ENCODE results near the gene IL1F10. TPM values are rescaled to one million over a fixed set of nuclear protein-coding genes. Genes with fewer than 3 reads are reported as not detected.

Gene IL1F10
- total and polyA plus RNA-seq, 7 donors, result not detected

DNA sequence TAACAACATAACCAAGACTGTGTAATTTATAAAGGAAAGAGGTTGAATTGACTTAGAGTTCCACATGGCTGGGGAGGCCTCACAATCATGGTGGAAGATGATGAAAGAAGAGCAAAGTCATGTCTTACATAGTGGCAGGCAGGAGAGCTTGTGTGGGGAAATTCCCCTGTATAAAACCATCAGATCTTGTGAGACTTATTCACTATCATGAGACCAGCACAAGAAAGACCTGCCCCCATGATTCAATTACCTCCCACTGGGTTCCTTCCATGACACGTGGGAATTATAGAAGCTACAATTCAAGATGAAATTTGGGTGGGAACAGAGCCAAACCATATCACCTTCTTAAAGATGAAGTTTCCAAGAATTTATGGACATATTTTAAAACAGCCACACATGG is 11.2 kb upstream of the IL1F10 start:
- intact Hi-C loops (cut with DNase I), result no loop called here
- Histone ChIP-seq H3K27me3 (peaks cover 0 to 4% (median 0%) of the 10 kb centered on the region in 3 donors), H3K9me3 (no peaks in the 10 kb centered on the region), H3K27ac (no peak overlapping the region), H3K36me3 (no peaks in the 10 kb centered on the region), H3K4me1 (no peaks in the 10 kb centered on the region), H3K4me3 (no peak overlapping the region)
- no peak for DNase-seq
- 5 to 61% methylated on average over 1 of the region's 1 CpG for WGBS, 2 donors
- TF ChIP-seq EP300 (IDR thresholded peaks at IDR 0.05) (no peak), CTCF (IDR thresholded peaks at IDR 0.05) (no peak), POLR2AphosphoS5 (IDR thresholded peaks at IDR 0.05) (no peak), POLR2A (IDR thresholded peaks at IDR 0.05) (no peak)

- WGBS, 2 donors, result 10 to 52% methylated on average over 1 of the region's 1 CpG
- Histone ChIP-seq H3K9me3 (no peaks in the 10 kb centered on the region), H3K36me3 (no peaks in the 10 kb centered on the region), H3K4me1 (no peaks in the 10 kb centered on the region), H3K4me3 (no peak overlapping the region), H3K27me3 (peaks cover 0 to 4% (median 0%) of the 10 kb centered on the region in 3 donors), H3K27ac (no peak overlapping the region)
- no peak for DNase-seq
- intact Hi-C loops (cut with DNase I), result no loop called here
- no peak for TF ChIP-seq POLR2A (IDR thresholded peaks at IDR 0.05)
- no peak for TF ChIP-seq CTCF (IDR thresholded peaks at IDR 0.05)
- no peak for TF ChIP-seq POLR2AphosphoS5 (IDR thresholded peaks at IDR 0.05)
- no peak for TF ChIP-seq EP300 (IDR thresholded peaks at IDR 0.05)
These were observed 10.7 kb upstream of the IL1F10 start for GRCh38 chr2:113057117-113057516.

GRCh38 chr2:113058411-113058994 is 9.3 kb upstream of the IL1F10 start:
- 67 to 71% methylated on average over 2 of the region's 2 CpGs for WGBS, 2 donors
- no peak for TF ChIP-seq POLR2A (IDR thresholded peaks at IDR 0.05)
- TF ChIP-seq POLR2AphosphoS5 (IDR thresholded peaks at IDR 0.05), result no peak
- TF ChIP-seq EP300 (IDR thresholded peaks at IDR 0.05), result no peak
- no peak for TF ChIP-seq CTCF (IDR thresholded peaks at IDR 0.05)
- peaks cover 0 to 4% (median 0%) of the 10 kb centered on the region in 3 donors for H3K27me3 ChIP-seq
- H3K9me3 ChIP-seq, result no peaks in the 10 kb centered on the region
- H3K4me3 ChIP-seq, result no peak overlapping the region
- no peaks in the 10 kb centered on the region for H3K4me1 ChIP-seq
- H3K27ac ChIP-seq, result no peak overlapping the region
- DNase-seq, result no peak
- H3K36me3 ChIP-seq, result no peaks in the 10 kb centered on the region
- intact Hi-C loops (cut with DNase I), result no loop called here

DNA sequence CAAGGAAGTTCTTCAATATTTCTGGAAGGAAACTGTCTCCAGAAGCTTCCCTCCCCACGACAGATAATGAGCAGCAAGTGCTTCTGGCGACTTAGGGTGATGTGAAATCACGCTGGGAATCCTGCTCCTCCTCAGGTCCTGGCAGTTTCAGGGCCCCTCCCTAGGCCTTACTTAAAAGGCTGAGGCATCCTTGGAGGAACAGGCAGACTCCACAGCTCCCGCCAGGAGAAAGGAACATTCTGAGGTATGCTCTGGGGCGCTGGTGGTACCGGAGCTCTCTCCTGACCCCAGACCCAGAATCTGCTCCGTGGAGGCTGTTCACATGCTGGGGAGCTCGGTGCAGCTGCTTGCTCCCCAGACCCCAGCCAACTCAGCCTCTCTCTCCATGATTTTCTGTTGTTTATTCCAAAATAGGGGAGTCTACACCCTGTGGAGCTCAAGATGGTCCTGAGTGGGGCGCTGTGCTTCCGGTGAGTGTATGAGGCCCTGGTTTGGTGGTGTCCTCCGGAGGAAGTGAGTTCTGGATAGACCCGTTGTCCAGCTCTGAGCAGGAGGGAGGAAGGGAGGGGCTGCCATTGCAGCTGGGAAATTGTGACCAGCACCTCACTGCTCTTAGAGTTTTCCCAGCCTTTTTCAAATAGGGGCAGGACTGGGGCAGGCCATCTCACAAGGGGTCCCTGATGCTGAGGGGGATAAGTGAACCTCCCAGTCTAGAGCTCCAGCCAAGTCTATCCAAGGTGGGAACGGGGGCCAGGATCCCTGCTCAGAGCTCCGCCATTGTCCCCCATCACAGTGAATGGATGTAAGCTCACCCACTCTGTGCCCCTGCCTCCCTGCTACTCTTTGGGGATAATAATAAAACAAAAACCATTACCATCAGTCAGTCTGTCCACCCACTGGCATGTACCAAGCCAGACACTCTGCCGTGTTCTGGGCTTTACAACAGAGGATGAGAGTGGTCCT is 8.5 kb upstream of the IL1F10 start, which contains the start of gene IL36RN:
Gene IL36RN (plus strand): TSS at position 201 of the 963 bp plus-strand sequence. CDS start 241 bp downstream, at position 442.
- no peak for DNase-seq
- TF ChIP-seq POLR2AphosphoS5 (IDR thresholded peaks at IDR 0.05), result no peak
- TF ChIP-seq EP300 (IDR thresholded peaks at IDR 0.05), result no peak
- no peak for TF ChIP-seq CTCF (IDR thresholded peaks at IDR 0.05)
- no peak for TF ChIP-seq POLR2A (IDR thresholded peaks at IDR 0.05)
- H3K36me3 ChIP-seq, result no peaks in the 10 kb centered on the region
- 81% methylated on average over 15 of the region's 15 CpGs for WGBS, 2 donors
- H3K4me1 ChIP-seq, result no peaks in the 10 kb centered on the region
- H3K9me3 ChIP-seq, result no peaks in the 10 kb centered on the region
- intact Hi-C loops (cut with DNase I), result no loop called here
- peaks cover 0 to 4% (median 0%) of the 10 kb centered on the region in 3 donors for H3K27me3 ChIP-seq
- H3K27ac ChIP-seq, result no peak within 1 kb of the TSS
- H3K4me3 ChIP-seq, result no peak within 1 kb of the TSS
